Measurements from ENCODE around the gene RBM20. TPM values are rescaled to one million over a fixed set of nuclear protein-coding genes. Genes with fewer than 3 reads are reported as not detected.
A peak's percentile ranks its signal among the peaks of the same experiment; 100 is the strongest.

RBM20 gene
- total and polyA plus RNA-seq, 10 of the 15 experiments (the other 5 are each of a cell fraction or from before 2014, with no cell fraction given): 0.04 to 0.26 (median 0.15) TPM

DNA sequence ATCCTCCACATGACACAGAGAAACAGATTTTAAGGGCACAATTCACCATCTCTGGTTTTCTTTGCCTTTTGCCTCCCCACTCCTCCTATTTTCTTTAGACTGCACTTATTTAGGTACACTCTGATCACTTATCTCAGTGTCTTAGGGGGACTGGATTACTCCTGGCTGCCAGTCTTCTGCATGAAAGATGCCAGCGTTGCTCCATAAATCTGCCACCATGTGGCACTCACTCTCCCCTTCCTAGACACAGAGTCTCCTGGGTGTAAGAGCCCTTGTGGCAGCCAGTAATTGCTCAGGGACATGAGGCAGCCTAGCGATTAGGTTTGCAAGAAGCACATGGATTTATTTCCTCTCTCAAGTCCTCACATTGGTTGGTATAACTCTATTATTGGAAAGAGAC is 34.5 kb upstream of the RBM20 start:
- BruUV-seq (replicated peaks): no TSS peak
- H3K4me1 ChIP-seq (ENCODE audit: control insufficient read depth, insufficient read depth, low read length): peaks cover 26% of the 10 kb centered on the region
- no peak overlapping the region for H3K4me3 ChIP-seq
- H4K20me1 ChIP-seq (ENCODE audit: control insufficient read depth, insufficient read depth): no peaks in the 10 kb centered on the region
- no peak overlapping the region for H3K9ac ChIP-seq (ENCODE audit: control insufficient read depth, insufficient read depth, low read length)
- intact Hi-C loops (cut with micrococcal nuclease; ENCODE audit: unreplicated experiment): loop anchor here (1.0 to 10.0 kb wide), 5 partner anchors 63 to 405 kb away; no protein-coding TSS in a partner anchor
- no peaks in the 10 kb centered on the region for H3K27me3 ChIP-seq (replicated peaks in 1 of 2; ENCODE audit: control insufficient read depth in 2 of 2, insufficient read depth in 2 of 2, low read length in 1 of 2)
- H3K9me3 ChIP-seq (replicated peaks; ENCODE audit: control insufficient read depth, insufficient read depth, low read length): no peaks in the 10 kb centered on the region; the same call in 2 of the 3 replicates
- TF ChIP-seq YBX1 (IDR thresholded peaks at IDR 0.05): no peak
- TF ChIP-seq KLF5 (IDR thresholded peaks at IDR 0.05; ENCODE audit: partially characterized antibody): no peak
- peak in 1 of 3 experiments; percentile 9; a peak in 1 of 6 replicates for TF ChIP-seq CTCF (IDR thresholded peaks at IDR 0.05 in 2 of 3, conservative IDR thresholded peaks at IDR 0.05 in 1 of 3; ENCODE audit: control insufficient read depth in 2 of 3, extremely low read depth in 1 of 3, insufficient read depth in 1 of 3, low read depth in 3 of 3, low read length in 3 of 3)
- no peak for TF ChIP-seq CREB1 (IDR thresholded peaks at IDR 0.05; ENCODE audit: low read depth)
- H3K36me3 ChIP-seq (ENCODE audit: control insufficient read depth in 2 of 2, insufficient read depth in 2 of 2, low read length in 1 of 2): no peaks in the 10 kb centered on the region; a peak in 1 of 4 replicates
- 81% methylated on average over 2 of the region's 2 CpGs for WGBS (ENCODE audit: insufficient coverage, insufficient replicate concordance, low lambda C conversion rate, missing lambda C conversion rate)
- FAIRE-seq: no peak
- CTCF ChIA-PET: interaction anchor here (1.1 to 3.4 kb wide), 9 partner anchors 10 to 76 kb away, joined by 3 to 41 read pairs (median 10); no protein-coding TSS in a partner anchor
- no peak overlapping the region for H3K4me2 ChIP-seq (ENCODE audit: control insufficient read depth, insufficient read depth)
- in situ Hi-C loops (cut with MboI): loop anchor here (5.0 to 25.0 kb wide), 2 partner anchors 293 to 1528 kb away; no protein-coding TSS in a partner anchor
- ATAC-seq: no peak
- H3K27ac ChIP-seq (ENCODE audit: control insufficient read depth, insufficient read depth): no peak overlapping the region
- no peak overlapping the region for H2AFZ ChIP-seq (ENCODE audit: control insufficient read depth, low read depth, low read length)
- SMC1A ChIA-PET (ENCODE audit: uncharacterized antibody, unreplicated experiment): interaction anchor here (0.6 to 2.2 kb wide), 9 partner anchors 10 to 990 kb away, joined by 3 to 8 read pairs (median 5); no protein-coding TSS in a partner anchor
- RAD21 ChIA-PET (ENCODE audit: unreplicated experiment): interaction anchor here (2.5 to 3.4 kb wide), 3 partner anchors 62 to 303 kb away, joined by 11 to 18 read pairs (median 12); partner anchors contain the start of gene SMNDC1
- POLR2A ChIA-PET: no interaction called here
- DNase-seq (ENCODE audit: low read depth, low spot score): no peak
- H3K79me2 ChIP-seq (ENCODE audit: control insufficient read depth, insufficient read depth, low read length): no peaks in the 10 kb centered on the region

Data from GM12878 (cell line).